Neural progenitor cell (in vitro differentiated cells): ENCODE data around the gene LRP6. TPM values are rescaled to one million over a fixed set of nuclear protein-coding genes. Genes with fewer than 3 reads are reported as not detected.

Source experiments
- DNase-seq: peaks from one replicate; pipeline ENCODE4 v3.0.0-alpha.2; 2016; ENCODE audit warnings: low spot score
- H2AFZ ChIP-seq: fragments of 200-600 bp; sonication (generic); replicated peaks from 2 replicates; pipeline ENCODE4 v1.6.1; 2016; ENCODE audit warnings: antibody characterized with exemption
- H3F3A ChIP-seq: fragments of 200-600 bp; sonication (generic); 2 replicates; pipeline ENCODE4 v1.6.1; 2016; ENCODE audit warnings: antibody characterized with exemption, low read depth
- H3K27ac ChIP-seq: fragments of 200-600 bp; sonication (generic); 2 replicates; pipeline ENCODE4 v1.5.1; 2016; ENCODE audit warnings: mild to moderate bottlenecking
- H3K27me3 ChIP-seq: fragments of 200-600 bp; sonication (generic); 2 replicates; pipeline ENCODE4 v1.6.1; 2016; ENCODE audit warnings: mild to moderate bottlenecking, moderate library complexity
- H3K36me3 ChIP-seq: fragments of 200-600 bp; sonication (generic); 2 replicates; pipeline ENCODE4 v1.5.1; 2016
- H3K4me1 ChIP-seq: fragments of 200-600 bp; sonication (generic); 2 replicates; pipeline ENCODE4 v1.6.1; 2016; ENCODE audit warnings: mixed run types
- H3K4me2 ChIP-seq: fragments of 200-600 bp; sonication (generic); 2 replicates; pipeline ENCODE4 v1.6.1; 2016
- H3K4me3 ChIP-seq: fragments of 200-600 bp; sonication (generic); 2 replicates; pipeline ENCODE4 v1.5.1; 2016
- H3K79me2 ChIP-seq: fragments of 200-600 bp; sonication (generic); 2 replicates; pipeline ENCODE4 v1.6.1; 2016; ENCODE audit warnings: low read depth
- H3K9ac ChIP-seq: fragments of 200-600 bp; sonication (generic); 2 replicates; pipeline ENCODE4 v1.6.1; 2016
- H3K9me3 ChIP-seq: fragments of 200-600 bp; sonication (generic); 2 replicates; pipeline ENCODE4 v1.5.1; 2016; ENCODE audit warnings: low read depth
- H4K20me1 ChIP-seq: fragments of 200-600 bp; sonication (generic); 2 replicates; pipeline ENCODE4 v1.6.1; 2016; ENCODE audit warnings: low read depth
- H3K27ac Mint-ChIP-seq: 3 replicates; pipeline ENCODE4 v1.8.0; 2021; ENCODE audit warnings: mixed read lengths
- H3K27me3 Mint-ChIP-seq: 2 replicates; pipeline ENCODE4 v1.8.0; 2022; ENCODE audit warnings: low read depth, mild to moderate bottlenecking, inconsistent platforms, moderate library complexity, mixed read lengths; ENCODE audit not compliant: insufficient read depth
- H3K36me3 Mint-ChIP-seq: 3 replicates; pipeline ENCODE4 v1.8.0; 2021; ENCODE audit warnings: mixed read lengths
- H3K4me1 Mint-ChIP-seq: 3 replicates; pipeline ENCODE4 v1.8.0; 2021; ENCODE audit warnings: mixed read lengths
- H3K4me3 Mint-ChIP-seq: 3 replicates; pipeline ENCODE4 v1.8.0; 2021; ENCODE audit warnings: mild to moderate bottlenecking, moderate library complexity, mixed read lengths
- H3K9me3 Mint-ChIP-seq: 3 replicates; pipeline ENCODE4 v1.8.0; 2020; ENCODE audit warnings: mixed read lengths
- EZH2 ChIP-seq: fragments of 200-600 bp; sonication (generic); IDR thresholded peaks from 2 replicates; pipeline ENCODE4 v1.6.1; 2017; ENCODE audit warnings: antibody characterized with exemption, mild to moderate bottlenecking, moderate library complexity
- EZH2phosphoT487 ChIP-seq: fragments of 200-600 bp; sonication (generic); IDR thresholded peaks from 2 replicates; pipeline ENCODE4 v1.6.1; 2017; ENCODE audit warnings: antibody characterized with exemption
- total RNA-seq: library from RNA; depleted of rRNA; stranded (reverse); fragments of >200 nt; gene quantifications from 2 replicates; pipeline ENCODE4 v1.2.3, GENCODE V29; 2015; ENCODE audit warnings: low replicate concordance
- TF ChIP-seq, protein P1 (sequence below): fragments of 200-600 bp; sonication (generic); IDR thresholded peaks from 2 replicates; pipeline ENCODE4 v1.5.1; 2017; ENCODE audit warnings: antibody characterized with exemption, mild to moderate bottlenecking

The LRP6 gene
- total RNA-seq, 1 donor from 2014 or later = 68.0 TPM

DNA sequence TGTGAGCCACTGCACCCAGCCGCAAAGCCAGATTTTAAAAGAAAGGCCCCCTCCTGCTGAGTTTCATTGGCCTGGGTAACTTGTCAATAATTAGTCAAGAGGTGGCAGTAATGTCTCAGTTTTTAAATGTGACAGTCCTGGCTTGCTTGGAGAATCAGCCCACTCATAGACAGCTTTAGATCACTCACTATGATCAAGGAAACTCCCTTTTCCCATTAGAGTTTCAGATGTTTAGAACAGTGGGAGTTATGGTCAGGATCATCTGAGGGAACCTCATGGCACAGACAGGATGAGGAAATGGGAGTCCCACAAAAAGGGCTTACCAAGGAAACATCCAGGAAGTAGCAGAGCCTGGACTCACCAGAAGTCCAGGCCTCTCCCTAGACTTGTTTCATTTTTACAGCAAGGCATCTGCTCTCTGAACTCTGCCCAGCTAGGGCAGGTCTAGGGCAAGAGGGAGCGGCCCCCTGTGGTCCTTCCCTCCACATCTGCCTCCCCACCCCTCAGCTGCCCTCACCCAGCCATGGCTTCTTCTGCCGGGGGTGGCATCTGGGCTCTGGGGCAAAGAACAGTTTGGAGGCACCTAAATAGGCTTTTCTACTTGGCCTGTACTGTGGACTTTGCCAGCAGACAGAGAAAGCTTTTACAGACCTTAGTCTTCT, 184.9 kb downstream of the LRP6 start:
- H3K4me3 ChIP-seq = no peak overlapping the region
- TF ChIP-seq EZH2phosphoT487 (no peak), EZH2 (no peak)
- TF ChIP-seq, protein P1, sequence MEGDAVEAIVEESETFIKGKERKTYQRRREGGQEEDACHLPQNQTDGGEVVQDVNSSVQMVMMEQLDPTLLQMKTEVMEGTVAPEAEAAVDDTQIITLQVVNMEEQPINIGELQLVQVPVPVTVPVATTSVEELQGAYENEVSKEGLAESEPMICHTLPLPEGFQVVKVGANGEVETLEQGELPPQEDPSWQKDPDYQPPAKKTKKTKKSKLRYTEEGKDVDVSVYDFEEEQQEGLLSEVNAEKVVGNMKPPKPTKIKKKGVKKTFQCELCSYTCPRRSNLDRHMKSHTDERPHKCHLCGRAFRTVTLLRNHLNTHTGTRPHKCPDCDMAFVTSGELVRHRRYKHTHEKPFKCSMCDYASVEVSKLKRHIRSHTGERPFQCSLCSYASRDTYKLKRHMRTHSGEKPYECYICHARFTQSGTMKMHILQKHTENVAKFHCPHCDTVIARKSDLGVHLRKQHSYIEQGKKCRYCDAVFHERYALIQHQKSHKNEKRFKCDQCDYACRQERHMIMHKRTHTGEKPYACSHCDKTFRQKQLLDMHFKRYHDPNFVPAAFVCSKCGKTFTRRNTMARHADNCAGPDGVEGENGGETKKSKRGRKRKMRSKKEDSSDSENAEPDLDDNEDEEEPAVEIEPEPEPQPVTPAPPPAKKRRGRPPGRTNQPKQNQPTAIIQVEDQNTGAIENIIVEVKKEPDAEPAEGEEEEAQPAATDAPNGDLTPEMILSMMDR = peak; percentile 40
- H3K27ac ChIP-seq = no peak overlapping the region
- Mint-ChIP-seq H3K27me3 (peaks cover 2% of the 10 kb centered on the region), H3K9me3 (no peaks in the 10 kb centered on the region), H3K27ac (no peak overlapping the region), H3K4me1 (peaks cover 7% of the 10 kb centered on the region), H3K4me3 (no peak overlapping the region), H3K36me3 (no peaks in the 10 kb centered on the region)
- no peaks in the 10 kb centered on the region for H3K9me3 ChIP-seq
- no peak overlapping the region for H2AFZ ChIP-seq
- no peak overlapping the region for H3K4me2 ChIP-seq
- peaks cover 1% of the 10 kb centered on the region for H4K20me1 ChIP-seq
- peaks cover 7% of the 10 kb centered on the region for H3K4me1 ChIP-seq
- H3K9ac ChIP-seq = no peak overlapping the region
- peak; percentile 57 for DNase-seq
- H3K79me2 ChIP-seq = no peaks in the 10 kb centered on the region
- H3F3A ChIP-seq = peaks cover 15% of the 10 kb centered on the region
- no peaks in the 10 kb centered on the region for H3K27me3 ChIP-seq
- H3K36me3 ChIP-seq = no peaks in the 10 kb centered on the region

DNA sequence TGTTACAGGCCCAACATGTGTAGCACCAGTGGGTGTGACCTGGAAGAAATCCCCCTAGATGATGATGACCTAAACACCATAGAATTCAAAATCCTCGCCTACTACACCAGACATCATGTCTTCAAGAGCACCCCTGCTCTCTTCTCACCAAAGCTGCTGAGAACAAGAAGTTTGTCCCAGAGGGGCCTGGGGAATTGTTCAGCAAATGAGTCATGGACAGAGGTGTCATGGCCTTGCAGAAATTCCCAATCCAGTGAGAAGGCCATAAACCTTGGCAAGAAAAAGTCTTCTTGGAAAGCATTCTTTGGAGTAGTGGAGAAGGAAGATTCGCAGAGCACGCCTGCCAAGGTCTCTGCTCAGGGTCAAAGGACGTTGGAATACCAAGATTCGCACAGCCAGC, 187.6 kb downstream of the LRP6 start:
- DNase-seq = no peak
- H3K27ac Mint-ChIP-seq = no peak overlapping the region

DNA sequence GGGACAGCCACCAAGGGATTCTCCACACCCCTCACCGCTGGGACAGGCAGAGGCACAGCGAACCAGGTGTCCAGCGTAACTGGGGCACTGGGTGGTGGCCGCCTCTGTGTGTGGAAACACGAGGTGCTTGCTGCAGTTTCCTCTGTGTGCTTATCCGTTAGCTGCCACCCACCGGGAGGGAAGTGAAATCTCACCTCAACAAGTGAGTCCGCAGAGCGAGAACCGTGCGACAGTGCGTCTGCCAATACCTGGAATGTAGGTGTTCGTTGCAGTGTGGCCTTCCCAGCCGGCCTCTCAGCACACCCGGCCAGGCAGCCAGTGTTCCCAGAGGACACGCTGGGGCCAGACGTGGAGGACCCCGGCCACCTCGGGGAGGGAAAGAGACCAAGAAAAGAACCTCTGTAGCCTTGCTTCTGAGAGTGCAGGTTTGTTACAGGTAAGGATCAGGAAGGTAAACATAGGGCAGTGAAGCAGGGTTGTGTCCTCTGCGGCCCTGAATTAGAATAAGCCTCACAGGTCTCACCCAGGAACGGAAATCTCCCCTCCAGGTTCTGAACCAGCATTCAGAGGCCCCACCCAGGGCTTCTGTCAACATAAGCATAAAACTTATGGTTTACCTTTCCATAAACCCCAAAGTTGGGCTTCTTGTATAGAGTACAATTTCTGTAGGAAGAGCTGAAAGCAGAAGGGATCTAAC, 194.6 kb downstream of the LRP6 start:
- no peaks in the 10 kb centered on the region for H3K36me3 ChIP-seq
- H3K27ac ChIP-seq = no peak overlapping the region
- DNase-seq = no peak
- Mint-ChIP-seq H3K9me3 (peaks cover 2% of the 10 kb centered on the region), H3K27me3 (peaks cover 4% of the 10 kb centered on the region), H3K27ac (no peak overlapping the region), H3K4me3 (no peak overlapping the region), H3K4me1 (peaks cover 5% of the 10 kb centered on the region), H3K36me3 (no peaks in the 10 kb centered on the region)
- H4K20me1 ChIP-seq = no peaks in the 10 kb centered on the region
- H2AFZ ChIP-seq = no peak overlapping the region
- H3K4me1 ChIP-seq = peaks cover 11% of the 10 kb centered on the region
- peaks cover 7% of the 10 kb centered on the region for H3F3A ChIP-seq
- no peaks in the 10 kb centered on the region for H3K27me3 ChIP-seq
- H3K4me3 ChIP-seq = no peak overlapping the region
- H3K9me3 ChIP-seq = no peaks in the 10 kb centered on the region
- H3K4me2 ChIP-seq = no peak overlapping the region
- H3K79me2 ChIP-seq = no peaks in the 10 kb centered on the region
- TF ChIP-seq EZH2 = no peak
- no peak for TF ChIP-seq EZH2phosphoT487
- TF ChIP-seq, protein P1 = no peak
- H3K9ac ChIP-seq = no peak overlapping the region

More for the DNA sequence above, 187.6 kb downstream of the LRP6 start:
- peaks cover 2% of the 10 kb centered on the region for H3K27me3 Mint-ChIP-seq
- no peaks in the 10 kb centered on the region for H3K36me3 ChIP-seq
- no peak overlapping the region for H3K4me3 Mint-ChIP-seq
- H3K79me2 ChIP-seq = no peaks in the 10 kb centered on the region
- no peak overlapping the region for H3K4me3 ChIP-seq
- H3K27ac ChIP-seq = no peak overlapping the region
- H4K20me1 ChIP-seq = no peaks in the 10 kb centered on the region
- H3K36me3 Mint-ChIP-seq = no peaks in the 10 kb centered on the region
- H3K9me3 Mint-ChIP-seq = no peaks in the 10 kb centered on the region
- H3K4me1 Mint-ChIP-seq = no peaks in the 10 kb centered on the region
- H3K9me3 ChIP-seq = no peaks in the 10 kb centered on the region
- H3K9ac ChIP-seq = no peak overlapping the region
- no peaks in the 10 kb centered on the region for H3K27me3 ChIP-seq
- TF ChIP-seq EZH2 = no peak
- no peak for TF ChIP-seq EZH2phosphoT487
- TF ChIP-seq, protein P1 = no peak
- H3F3A ChIP-seq = peaks cover 12% of the 10 kb centered on the region
- H3K4me2 ChIP-seq = no peak overlapping the region
- no peak overlapping the region for H2AFZ ChIP-seq
- no peaks in the 10 kb centered on the region for H3K4me1 ChIP-seq
